ENCODE measurements around the gene CCDC3.

GRCh38 chr10:12957081-12957480, 44.4 kb downstream of the CCDC3 start:
- TF ChIP-seq SUZ12 (IDR thresholded peaks at IDR 0.05), result no peak
- TF ChIP-seq SP1 (IDR thresholded peaks at IDR 0.05), result no peak
- no peak for TF ChIP-seq NFRKB (IDR thresholded peaks at IDR 0.05)
- TF ChIP-seq FOXK2 (IDR thresholded peaks at IDR 0.05), result no peak
- TF ChIP-seq ZNF384 (IDR thresholded peaks at IDR 0.05), result no peak
- no peak for TF ChIP-seq BHLHE40 (IDR thresholded peaks at IDR 0.05; ENCODE audit: borderline replicate concordance)
- TF ChIP-seq ARNT (IDR thresholded peaks at IDR 0.05), result no peak
- TF ChIP-seq HDGF (IDR thresholded peaks at IDR 0.05; ENCODE audit: borderline replicate concordance), result no peak
- no peak for TF ChIP-seq FOXM1 (IDR thresholded peaks at IDR 0.05; ENCODE audit: borderline replicate concordance)
- no peak for TF ChIP-seq LEF1 (IDR thresholded peaks at IDR 0.05; ENCODE audit: borderline replicate concordance)
- no peak for TF ChIP-seq PKNOX1 (IDR thresholded peaks at IDR 0.05)
- TF ChIP-seq FOXA1 (IDR thresholded peaks at IDR 0.05), result no peak
- TF ChIP-seq ELF4 (IDR thresholded peaks at IDR 0.05), result no peak
- TF ChIP-seq TARDBP (IDR thresholded peaks at IDR 0.05), result no peak

Data from HEK293T (cell line).